Measurements from ENCODE around the gene IMPG2.

Gene IMPG2

GRCh38 chr3:101212730-101213129, 107.6 kb downstream of the IMPG2 start:
- POLR2A ChIA-PET, result no interaction called here
- no peak for DNase-seq (ENCODE audit: extremely low spot score)
- CTCF ChIA-PET, result no interaction called here
- no peak for TF ChIP-seq SUZ12 (IDR thresholded peaks at IDR 0.05)
- no peak for TF ChIP-seq HDGF (IDR thresholded peaks at IDR 0.05; ENCODE audit: borderline replicate concordance)
- no peak for TF ChIP-seq BHLHE40 (IDR thresholded peaks at IDR 0.05; ENCODE audit: borderline replicate concordance)
- no peak for TF ChIP-seq TARDBP (IDR thresholded peaks at IDR 0.05)
- no peak for TF ChIP-seq CTBP1 (IDR thresholded peaks at IDR 0.05; ENCODE audit: borderline replicate concordance)
- TF ChIP-seq FOXK2 (IDR thresholded peaks at IDR 0.05), result no peak
- no peak for TF ChIP-seq SP1 (IDR thresholded peaks at IDR 0.05)
- TF ChIP-seq ZNF384 (IDR thresholded peaks at IDR 0.05), result no peak

GRCh38 chr3:101204246-101204645, 116.1 kb downstream of the IMPG2 start:
- ChIA-PET POLR2A (no interaction called here), CTCF (no interaction called here)
- no peak for DNase-seq (ENCODE audit: extremely low spot score)
- no peak for TF ChIP-seq SUZ12 (IDR thresholded peaks at IDR 0.05)
- no peak for TF ChIP-seq ELF4 (IDR thresholded peaks at IDR 0.05)
- TF ChIP-seq FOXM1 (IDR thresholded peaks at IDR 0.05; ENCODE audit: borderline replicate concordance), result no peak

- DNase-seq (ENCODE audit: extremely low spot score), result no peak
- TF ChIP-seq PKNOX1 (IDR thresholded peaks at IDR 0.05) (no peak), SUZ12 (IDR thresholded peaks at IDR 0.05) (no peak), LEF1 (IDR thresholded peaks at IDR 0.05; ENCODE audit: borderline replicate concordance) (no peak), FOXM1 (IDR thresholded peaks at IDR 0.05; ENCODE audit: borderline replicate concordance) (no peak), FOXA1 (IDR thresholded peaks at IDR 0.05) (no peak), TARDBP (IDR thresholded peaks at IDR 0.05) (no peak), ARNT (IDR thresholded peaks at IDR 0.05) (no peak), FOXK2 (IDR thresholded peaks at IDR 0.05) (no peak), ZNF384 (IDR thresholded peaks at IDR 0.05) (no peak), SP1 (IDR thresholded peaks at IDR 0.05) (no peak), L3MBTL2 (conservative IDR thresholded peaks at IDR 0.05) (no peak), BHLHE40 (IDR thresholded peaks at IDR 0.05; ENCODE audit: borderline replicate concordance) (no peak), HDGF (IDR thresholded peaks at IDR 0.05; ENCODE audit: borderline replicate concordance) (no peak), NFRKB (IDR thresholded peaks at IDR 0.05) (no peak), CTBP1 (IDR thresholded peaks at IDR 0.05; ENCODE audit: borderline replicate concordance) (no peak), ELF4 (IDR thresholded peaks at IDR 0.05) (no peak)
- POLR2A ChIA-PET, result no interaction called here
- CTCF ChIA-PET, result no interaction called here
These were observed 117.0 kb downstream of the IMPG2 start for GRCh38 chr3:101203411-101203810.

- no peak for DNase-seq (ENCODE audit: extremely low spot score)
- POLR2A ChIA-PET, result no interaction called here
- TF ChIP-seq ARNT (IDR thresholded peaks at IDR 0.05) (no peak), HDGF (IDR thresholded peaks at IDR 0.05; ENCODE audit: borderline replicate concordance) (no peak), CTBP1 (IDR thresholded peaks at IDR 0.05; ENCODE audit: borderline replicate concordance) (no peak), PKNOX1 (IDR thresholded peaks at IDR 0.05) (no peak), FOXA1 (IDR thresholded peaks at IDR 0.05) (no peak), LEF1 (IDR thresholded peaks at IDR 0.05; ENCODE audit: borderline replicate concordance) (no peak), TARDBP (IDR thresholded peaks at IDR 0.05) (no peak)
- CTCF ChIA-PET, result no interaction called here
These were observed 117.7 kb downstream of the IMPG2 start for GRCh38 chr3:101202640-101203039.

- POLR2A ChIA-PET, result interaction anchor here (0.8 kb wide), 1 partner anchor 491 kb away, joined by 3 read pairs; the partner anchor contains the start of gene TFG
- no peak for DNase-seq (ENCODE audit: extremely low spot score)
- TF ChIP-seq ELF4 (IDR thresholded peaks at IDR 0.05) (no peak), TARDBP (IDR thresholded peaks at IDR 0.05) (no peak), PKNOX1 (IDR thresholded peaks at IDR 0.05) (0 out of 2 replicates have a peak, but pooled peaks have one; percentile 26)
- CTCF ChIA-PET, result no interaction called here
These were observed 119.9 kb downstream of the IMPG2 start for GRCh38 chr3:101200461-101200860.

GRCh38 chr3:101195951-101196713, 124.2 kb downstream of the IMPG2 start:
- peak; percentile 46 for DNase-seq (ENCODE audit: extremely low spot score)
- TF ChIP-seq PKNOX1 (IDR thresholded peaks at IDR 0.05), result peak; percentile 80
- no peak for TF ChIP-seq L3MBTL2 (conservative IDR thresholded peaks at IDR 0.05)
- ChIA-PET CTCF (interaction anchor here (0.6 to 2.3 kb wide), 8 partner anchors 14 to 807 kb away, joined by 3 to 12 read pairs (median 3); no protein-coding TSS in a partner anchor), POLR2A (no interaction called here)

GRCh38 chr3:101194392-101194791, 126.0 kb downstream of the IMPG2 start:
- DNase-seq (ENCODE audit: extremely low spot score), result no peak
- ChIA-PET POLR2A (no interaction called here), CTCF (no interaction called here)
- TF ChIP-seq CTBP1 (IDR thresholded peaks at IDR 0.05; ENCODE audit: borderline replicate concordance) (no peak), ELF4 (IDR thresholded peaks at IDR 0.05) (no peak), ZNF384 (IDR thresholded peaks at IDR 0.05) (no peak), TARDBP (IDR thresholded peaks at IDR 0.05) (no peak), ARNT (IDR thresholded peaks at IDR 0.05) (no peak), L3MBTL2 (conservative IDR thresholded peaks at IDR 0.05) (no peak)

All from HEK293T (cell line).